Activated CD4-positive, alpha-beta memory T cell treated with anti-CD3 and anti-CD28 coated beads, Interleukin-2, amount 10 ng/mL, durations not matched to agents 7 days and 5 days (primary cell): Measurements from ENCODE around the gene CFAP57. TPM values are rescaled to one million over a fixed set of nuclear protein-coding genes. Genes with fewer than 3 reads are reported as not detected.

ENCODE experiments used
- CTCF ChIA-PET: fragments of 350-600 bp; sonication (Branson Sonifier 250); formaldehyde crosslinking; loops from one replicate; lab custom pipeline; 2021; ENCODE audit warnings: antibody characterized with exemption, inconsistent platforms; lab: Charles Lee
- POLR2A ChIA-PET: fragments of 350-600 bp; sonication (Branson Sonifier 250); formaldehyde crosslinking; loops from one replicate; lab custom pipeline; 2021; ENCODE audit warnings: antibody characterized with exemption; lab: Charles Lee
- DNase-seq: peaks from one replicate; pipeline ENCODE4 v3.0.0-alpha.2; 2020
- H3K27ac Mint-ChIP-seq: one replicate; pipeline ENCODE4 v1.8.0; 2021; ENCODE audit warnings: mild to moderate bottlenecking, mixed read lengths
- H3K27me3 Mint-ChIP-seq: one replicate; pipeline ENCODE4 v1.8.0; 2021; ENCODE audit warnings: mixed read lengths
- H3K36me3 Mint-ChIP-seq: one replicate; pipeline ENCODE4 v1.8.0; 2021; ENCODE audit warnings: low read depth, mixed read lengths
- H3K4me1 Mint-ChIP-seq: one replicate; pipeline ENCODE4 v1.8.0; 2021; ENCODE audit warnings: mixed read lengths
- H3K4me3 Mint-ChIP-seq: one replicate; pipeline ENCODE4 v1.8.0; 2021; ENCODE audit warnings: mild to moderate bottlenecking, mixed read lengths
- H3K9me3 Mint-ChIP-seq: one replicate; pipeline ENCODE4 v1.8.0; 2021; ENCODE audit warnings: mixed read lengths
- total RNA-seq, 2 experiments: library from RNA; stranded (reverse); gene quantifications; one replicate each; pipeline ENCODE4 v1.2.3, GENCODE V29; 2021

The CFAP57 gene
- total RNA-seq, 2 experiments from 2014 or later = 0.10 TPM; not detected in 1

DNA sequence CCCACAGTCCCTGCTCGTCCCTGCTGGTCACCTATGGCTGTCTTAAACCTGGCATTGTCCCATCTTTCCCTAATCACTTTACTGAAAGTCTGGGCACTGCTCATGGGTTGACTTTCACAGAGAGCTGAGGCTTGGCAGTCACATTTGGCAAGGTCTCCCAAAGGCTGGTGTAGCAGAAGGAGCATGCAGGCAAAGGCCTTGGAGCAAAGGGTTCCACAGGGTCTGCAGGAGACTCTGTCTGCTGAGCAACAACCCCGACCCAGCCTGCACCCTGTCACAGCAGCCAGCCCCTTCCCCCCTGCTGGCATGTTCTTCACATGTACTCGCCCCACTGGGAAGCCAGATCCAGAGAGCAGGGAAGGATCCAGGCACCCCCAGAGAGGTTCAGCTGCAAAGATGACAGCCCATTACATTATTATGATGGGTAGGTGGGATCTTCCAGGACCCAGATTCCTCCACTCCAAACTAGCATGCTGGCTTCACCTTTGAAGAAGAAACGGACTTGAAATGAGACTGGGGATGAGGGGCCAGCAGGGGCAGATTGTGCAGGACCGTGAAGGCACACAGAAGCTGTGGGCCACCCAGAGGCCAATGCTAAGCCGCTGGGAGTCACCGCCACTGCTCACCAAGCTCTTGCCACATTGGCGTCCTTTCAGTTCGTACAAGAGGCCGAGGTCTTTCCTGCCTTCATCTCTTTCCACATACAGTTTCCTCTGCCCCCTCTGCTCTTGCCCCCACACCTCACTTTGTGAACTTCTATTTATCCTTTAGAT lies 83.5 kb downstream of the CFAP57 start:
- Mint-ChIP-seq H3K27ac (no peak overlapping the region), H3K27me3 (peaks cover 24% of the 10 kb centered on the region), H3K36me3 (no peaks in the 10 kb centered on the region), H3K4me3 (no peak overlapping the region), H3K9me3 (no peaks in the 10 kb centered on the region), H3K4me1 (no peaks in the 10 kb centered on the region)
- POLR2A ChIA-PET = no interaction called here
- DNase-seq = no peak
- CTCF ChIA-PET = no interaction called here

DNA sequence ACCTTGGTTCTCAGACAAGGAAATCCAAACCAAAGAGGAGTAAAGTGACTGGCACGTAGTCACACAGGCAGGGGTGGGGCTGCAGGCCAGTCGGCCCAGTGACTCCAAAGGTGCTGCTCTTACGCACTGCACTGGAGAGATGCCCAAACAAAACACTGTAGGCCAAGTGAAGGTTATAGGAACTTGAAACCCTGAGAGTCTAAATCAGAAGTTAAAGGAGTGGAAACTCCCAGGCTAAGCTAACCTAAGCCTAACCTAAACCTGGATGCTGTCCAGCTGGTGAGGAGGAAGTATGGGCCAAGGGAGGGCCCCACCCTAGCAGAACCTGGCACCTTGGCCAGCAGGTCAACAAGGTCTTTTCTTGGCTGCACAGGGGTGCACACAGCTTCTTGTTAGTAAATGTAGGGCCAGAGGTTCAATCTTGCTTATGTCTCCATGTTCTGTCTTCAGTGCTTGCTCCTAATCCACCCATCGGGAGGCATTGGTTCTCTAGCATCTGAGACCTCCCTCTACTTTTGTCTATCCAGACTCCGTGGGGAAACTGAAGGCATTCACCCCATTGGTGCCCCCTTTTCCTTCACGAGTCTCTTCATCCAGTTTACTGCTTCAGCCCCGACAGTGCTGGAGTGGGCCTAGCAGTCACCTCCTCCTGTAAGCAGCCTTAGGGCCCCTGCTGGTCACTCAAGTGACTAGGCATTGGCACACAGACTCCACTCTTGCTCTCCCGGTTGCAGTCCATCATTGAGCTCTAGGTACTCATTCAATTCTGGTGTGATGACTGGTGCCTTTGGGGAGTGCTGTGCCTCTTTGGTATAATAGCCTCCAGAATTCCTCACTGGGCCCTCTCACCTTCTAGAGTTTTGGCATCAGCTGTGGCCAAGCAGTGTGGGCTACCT lies 84.8 kb downstream of the CFAP57 start:
- no peak overlapping the region for H3K27ac Mint-ChIP-seq
- no peaks in the 10 kb centered on the region for H3K4me1 Mint-ChIP-seq
- H3K27me3 Mint-ChIP-seq = peaks cover 16% of the 10 kb centered on the region
- peaks cover 5% of the 10 kb centered on the region for H3K9me3 Mint-ChIP-seq
- ChIA-PET CTCF (no interaction called here), POLR2A (no interaction called here)
- DNase-seq = no peak
- no peaks in the 10 kb centered on the region for H3K36me3 Mint-ChIP-seq
- no peak overlapping the region for H3K4me3 Mint-ChIP-seq

DNA sequence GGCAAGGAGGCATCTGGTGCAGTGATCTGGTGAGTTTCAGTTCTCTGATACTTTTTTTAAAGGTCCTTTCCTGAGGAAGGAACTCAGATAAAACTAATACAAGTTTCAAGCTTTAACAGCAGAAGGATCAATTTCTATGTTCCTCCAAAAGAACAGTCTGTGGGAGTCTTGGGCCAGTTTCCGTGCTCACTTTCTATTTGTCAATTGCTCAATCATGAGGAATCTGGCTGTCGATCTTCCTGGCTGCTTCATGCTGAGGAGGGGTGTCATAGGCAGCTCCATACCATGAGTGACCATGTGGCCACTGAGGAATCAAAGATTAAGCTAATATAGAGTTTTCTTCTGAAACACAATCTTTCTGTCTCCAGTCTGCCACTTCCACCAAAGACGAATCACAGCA lies 86.2 kb downstream of the CFAP57 start:
- H3K36me3 Mint-ChIP-seq = no peaks in the 10 kb centered on the region
- CTCF ChIA-PET = interaction anchor here (1.1 kb wide), 1 partner anchor 22 kb away, joined by 3 read pairs; no protein-coding TSS in a partner anchor

DNA sequence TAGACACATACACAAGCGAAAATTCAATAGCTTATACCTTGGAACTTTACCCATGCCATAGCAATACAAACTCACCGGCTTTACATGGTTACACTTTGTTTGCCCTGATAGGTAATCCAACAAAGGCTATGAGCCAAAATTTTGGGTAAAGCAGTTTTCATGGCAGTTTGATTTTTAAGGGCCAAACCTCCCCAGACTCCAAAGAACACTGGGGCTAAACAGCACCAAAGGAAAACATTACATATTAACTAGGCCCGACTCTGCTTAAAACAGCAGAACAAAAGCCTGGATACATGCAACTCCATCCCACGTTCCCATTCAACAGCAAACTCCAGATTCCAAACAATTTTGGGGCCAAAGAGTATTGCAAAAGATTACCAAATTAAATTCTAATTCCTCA lies 93.3 kb downstream of the CFAP57 start:
- ChIA-PET POLR2A (no interaction called here), CTCF (no interaction called here)
- Mint-ChIP-seq H3K4me3 (no peak overlapping the region), H3K36me3 (no peaks in the 10 kb centered on the region), H3K27me3 (peaks cover 14% of the 10 kb centered on the region), H3K4me1 (no peaks in the 10 kb centered on the region), H3K9me3 (peaks cover 13% of the 10 kb centered on the region), H3K27ac (no peak overlapping the region)
- no peak for DNase-seq

More for the DNA sequence above, 86.2 kb downstream of the CFAP57 start:
- H3K27ac Mint-ChIP-seq = no peak overlapping the region
- no peak for DNase-seq
- no peak overlapping the region for H3K4me3 Mint-ChIP-seq
- POLR2A ChIA-PET = no interaction called here
- peaks cover 8% of the 10 kb centered on the region for H3K9me3 Mint-ChIP-seq
- H3K4me1 Mint-ChIP-seq = no peaks in the 10 kb centered on the region
- H3K27me3 Mint-ChIP-seq = peaks cover 11% of the 10 kb centered on the region

DNA sequence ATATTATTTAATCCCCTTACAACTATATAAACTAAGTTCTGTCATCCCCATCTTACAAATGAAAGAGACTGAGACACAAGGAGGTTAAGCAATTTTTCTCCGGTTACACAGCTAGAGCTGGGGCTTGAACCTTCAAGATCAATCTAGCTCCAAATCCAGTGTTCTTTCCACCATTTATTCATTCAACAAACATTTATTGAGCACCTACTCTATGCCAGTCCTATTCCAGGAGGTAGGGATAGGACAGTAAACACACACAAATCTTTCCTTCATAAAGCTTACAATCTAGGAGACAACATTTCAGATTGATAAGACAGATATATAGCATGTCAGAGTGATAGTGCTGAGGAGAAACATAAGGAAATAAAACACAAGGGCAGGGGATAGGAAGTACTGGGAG lies 94.8 kb downstream of the CFAP57 start:
- ChIA-PET POLR2A (no interaction called here), CTCF (no interaction called here)
- Mint-ChIP-seq H3K36me3 (no peaks in the 10 kb centered on the region), H3K4me3 (no peak overlapping the region), H3K9me3 (peaks cover 8% of the 10 kb centered on the region), H3K27me3 (peaks cover 11% of the 10 kb centered on the region), H3K27ac (no peak overlapping the region), H3K4me1 (peaks cover 3% of the 10 kb centered on the region)
- no peak for DNase-seq

DNA sequence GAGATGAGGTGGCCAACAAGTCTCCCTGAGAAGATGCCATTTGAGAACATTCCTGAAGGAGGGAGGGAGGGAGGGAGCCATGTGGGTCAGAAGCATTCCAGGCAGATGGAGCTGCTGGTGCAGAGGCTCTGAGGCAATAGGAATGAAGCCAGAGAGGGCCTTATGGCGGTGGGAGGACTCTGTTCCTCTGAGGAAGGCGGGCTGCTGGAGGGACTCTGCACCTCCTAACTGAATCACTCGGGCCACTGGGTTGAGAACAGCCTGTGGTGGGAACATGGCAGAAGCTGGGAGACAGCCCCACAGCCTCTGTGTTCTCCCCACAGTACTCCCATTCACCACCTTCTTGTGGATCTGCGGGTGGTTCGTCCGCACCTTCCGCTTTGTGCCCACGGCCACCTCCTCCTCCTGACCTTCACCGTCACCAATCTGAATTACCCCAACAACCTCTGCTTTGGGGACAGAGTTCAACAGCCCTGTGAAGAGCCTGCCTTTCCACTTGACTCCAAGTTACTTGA lies 95.2 kb downstream of the CFAP57 start:
- no peak overlapping the region for H3K4me3 Mint-ChIP-seq
- H3K27me3 Mint-ChIP-seq = peaks cover 9% of the 10 kb centered on the region
- ChIA-PET CTCF (no interaction called here), POLR2A (no interaction called here)
- peaks cover 3% of the 10 kb centered on the region for H3K4me1 Mint-ChIP-seq
- H3K27ac Mint-ChIP-seq = no peak overlapping the region
- peaks cover 8% of the 10 kb centered on the region for H3K9me3 Mint-ChIP-seq
- no peaks in the 10 kb centered on the region for H3K36me3 Mint-ChIP-seq
- no peak for DNase-seq

DNA sequence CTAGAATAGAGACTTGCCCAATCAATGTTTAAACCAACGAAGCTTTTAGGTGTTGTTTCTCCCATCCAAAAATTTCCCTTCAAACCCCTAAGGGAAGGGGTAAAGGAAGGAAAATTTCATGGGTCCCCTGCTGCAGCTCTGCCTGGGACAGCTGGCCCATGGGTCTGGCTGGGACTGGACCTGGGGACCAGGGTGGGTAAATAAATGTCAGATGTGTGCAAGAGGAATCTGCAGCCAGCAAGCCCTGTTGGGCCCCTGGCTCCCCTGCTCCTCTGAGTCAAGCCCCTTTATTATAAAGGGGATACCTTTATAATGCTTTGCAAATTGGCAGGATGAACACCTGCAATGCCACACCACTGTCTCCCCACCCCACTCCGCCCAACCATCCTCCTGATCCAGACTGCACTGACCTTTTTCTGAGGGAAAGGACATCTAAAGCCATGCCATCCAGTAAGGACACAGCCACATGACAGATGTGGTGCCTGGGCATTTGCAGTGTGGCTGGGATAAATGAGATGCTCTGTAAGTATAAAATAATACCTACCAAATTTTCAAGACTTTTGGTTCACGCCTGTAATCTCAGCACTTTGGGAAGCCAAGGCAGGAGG lies 95.8 kb downstream of the CFAP57 start:
- peaks cover 6% of the 10 kb centered on the region for H3K9me3 Mint-ChIP-seq
- ChIA-PET POLR2A (no interaction called here), CTCF (no interaction called here)
- peaks cover 9% of the 10 kb centered on the region for H3K27me3 Mint-ChIP-seq
- H3K4me1 Mint-ChIP-seq = peaks cover 3% of the 10 kb centered on the region
- DNase-seq = no peak
- H3K27ac Mint-ChIP-seq = no peak overlapping the region
- no peaks in the 10 kb centered on the region for H3K36me3 Mint-ChIP-seq
- no peak overlapping the region for H3K4me3 Mint-ChIP-seq

DNA sequence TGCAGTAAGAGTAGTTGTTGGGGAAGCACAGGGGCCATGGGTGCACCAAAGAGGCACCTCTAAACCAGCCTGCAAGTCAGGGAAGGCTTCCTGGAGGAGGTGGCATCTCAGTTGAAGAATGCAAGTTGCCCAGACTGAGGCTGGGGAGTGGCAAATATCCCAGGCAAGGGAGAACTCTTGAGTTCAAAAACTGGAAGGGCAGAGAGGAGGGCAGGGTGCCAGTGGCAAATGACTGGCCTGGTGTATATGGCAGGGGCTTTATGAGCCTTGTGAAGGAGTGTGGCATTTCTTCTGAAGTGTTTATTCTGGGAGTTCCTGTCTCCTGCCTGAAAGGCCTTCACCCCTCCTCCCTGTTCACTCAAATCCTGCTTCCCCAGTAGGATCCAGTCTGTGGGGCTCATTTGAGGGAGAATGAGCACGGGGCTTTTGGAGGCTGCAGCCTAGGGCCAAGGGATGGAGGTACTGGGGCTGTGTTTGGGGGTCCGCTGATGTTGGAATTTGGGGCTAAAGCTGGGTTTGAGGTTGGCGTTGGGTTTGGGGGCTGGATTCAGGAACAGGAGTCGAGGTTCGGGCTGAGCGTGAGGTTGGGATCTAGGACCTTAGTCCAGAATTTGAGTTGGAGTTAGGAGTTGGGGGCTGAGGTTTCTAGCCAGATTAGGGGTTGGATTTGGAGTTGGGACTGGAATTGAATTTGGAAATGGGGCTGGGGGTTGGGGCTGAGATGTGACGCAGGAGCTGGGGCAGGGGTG lies 97.7 kb downstream of the CFAP57 start, which contains the start of gene TMEM125:
TSS of gene TMEM125 (plus strand) at position 357 of the 749 bp plus-strand sequence. CDS start 2,740 bp downstream, outside the sequence.
- ChIA-PET CTCF (no interaction called here), POLR2A (no interaction called here)
- H3K27me3 Mint-ChIP-seq = peaks cover 9% of the 10 kb centered on the region
- peaks cover 12% of the 10 kb centered on the region for H3K4me1 Mint-ChIP-seq
- peaks cover 4% of the 10 kb centered on the region for H3K36me3 Mint-ChIP-seq
- peaks cover 5% of the 10 kb centered on the region for H3K9me3 Mint-ChIP-seq
- no peak for DNase-seq
- H3K4me3 Mint-ChIP-seq = no peak within 1 kb of the TSS
- H3K27ac Mint-ChIP-seq = no peak within 1 kb of the TSS

DNA sequence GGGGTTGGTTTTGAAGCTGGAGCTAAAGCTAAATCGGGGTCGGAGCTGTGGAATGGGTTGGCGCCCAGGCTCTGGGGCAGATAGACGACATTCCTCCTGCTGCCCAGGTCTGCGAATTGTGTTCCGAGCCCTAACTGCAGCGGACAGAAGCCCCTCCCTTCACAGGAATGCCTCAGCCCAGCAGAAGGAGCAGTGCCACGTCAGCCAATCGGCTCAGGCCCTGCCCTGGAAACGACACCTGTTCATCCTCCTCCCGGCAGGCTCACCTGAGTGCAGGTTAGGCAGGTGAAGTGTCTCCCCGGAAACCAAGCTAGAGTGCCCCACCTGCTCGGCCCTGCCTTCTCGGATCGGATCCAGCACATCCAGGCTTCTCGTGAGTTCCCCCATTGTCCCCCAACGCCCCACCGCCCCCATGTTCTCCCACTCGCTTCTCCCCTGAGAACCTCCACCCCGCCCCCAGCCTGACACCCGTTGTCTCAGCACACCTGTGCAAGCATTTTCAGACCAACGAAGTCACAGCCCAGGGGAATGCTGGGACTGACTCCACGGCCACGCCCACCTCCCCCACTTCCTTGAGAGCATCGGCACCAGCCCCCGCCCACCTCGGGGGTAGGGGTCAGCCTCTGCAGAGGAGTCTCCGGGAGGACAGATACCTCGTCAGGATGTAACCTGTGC lies 98.4 kb downstream of the CFAP57 start:
- ChIA-PET POLR2A (no interaction called here), CTCF (no interaction called here)
- H3K4me3 Mint-ChIP-seq = no peak overlapping the region
- no peak for DNase-seq
- peaks cover 20% of the 10 kb centered on the region for H3K4me1 Mint-ChIP-seq
- H3K27ac Mint-ChIP-seq = no peak overlapping the region
- peaks cover 8% of the 10 kb centered on the region for H3K36me3 Mint-ChIP-seq
- peaks cover 9% of the 10 kb centered on the region for H3K9me3 Mint-ChIP-seq
- H3K27me3 Mint-ChIP-seq = peaks cover 9% of the 10 kb centered on the region

DNA sequence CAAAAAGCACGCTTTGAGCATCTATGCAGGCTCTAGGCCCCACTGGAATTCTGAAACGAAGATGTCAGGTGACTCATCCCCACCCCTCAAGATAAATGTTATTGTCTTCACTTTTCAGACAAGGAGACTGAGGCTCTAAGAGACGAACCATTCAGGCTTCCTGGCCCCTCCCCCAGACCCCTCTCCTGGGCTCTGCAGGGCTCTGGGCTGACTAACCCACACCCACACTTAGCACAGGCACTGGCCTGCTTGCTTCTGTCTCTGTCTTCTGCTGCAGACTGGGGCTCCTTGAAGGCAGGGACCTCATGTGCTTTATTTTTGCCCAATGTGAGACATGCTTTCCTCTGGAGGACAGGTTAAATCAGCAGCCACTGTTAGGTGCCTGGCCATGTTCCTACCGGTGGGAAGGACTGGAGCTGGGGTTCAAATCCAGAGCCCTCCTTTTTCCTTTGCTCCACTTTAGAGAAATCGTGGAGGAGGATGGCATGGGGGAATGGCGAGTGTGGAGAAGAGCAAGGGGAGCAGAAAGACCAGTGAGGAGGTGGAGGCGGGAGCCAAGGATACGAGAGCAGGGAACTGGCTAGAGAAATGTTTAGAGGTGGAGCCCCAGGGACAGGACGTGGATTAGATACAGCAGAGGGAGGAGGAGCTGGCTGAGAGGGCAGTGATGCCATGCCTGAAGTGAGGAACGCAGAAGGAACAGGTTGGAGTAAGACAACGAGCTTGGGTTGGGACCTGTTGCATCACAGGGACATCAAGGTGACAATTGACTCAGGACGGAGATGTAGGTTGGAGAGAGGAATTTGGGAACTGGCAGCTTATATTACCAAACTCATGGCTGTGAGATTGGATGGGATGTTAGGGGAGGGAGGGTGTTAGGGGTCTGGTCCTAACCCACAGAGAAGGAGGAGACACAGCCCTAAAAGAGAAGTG lies 99.3 kb downstream of the CFAP57 start:
- Mint-ChIP-seq H3K27me3 (peaks cover 9% of the 10 kb centered on the region), H3K4me1 (peaks cover 20% of the 10 kb centered on the region), H3K9me3 (peaks cover 9% of the 10 kb centered on the region), H3K27ac (no peak overlapping the region), H3K36me3 (peaks cover 8% of the 10 kb centered on the region), H3K4me3 (no peak overlapping the region)
- ChIA-PET POLR2A (no interaction called here), CTCF (no interaction called here)
- DNase-seq = no peak

DNA sequence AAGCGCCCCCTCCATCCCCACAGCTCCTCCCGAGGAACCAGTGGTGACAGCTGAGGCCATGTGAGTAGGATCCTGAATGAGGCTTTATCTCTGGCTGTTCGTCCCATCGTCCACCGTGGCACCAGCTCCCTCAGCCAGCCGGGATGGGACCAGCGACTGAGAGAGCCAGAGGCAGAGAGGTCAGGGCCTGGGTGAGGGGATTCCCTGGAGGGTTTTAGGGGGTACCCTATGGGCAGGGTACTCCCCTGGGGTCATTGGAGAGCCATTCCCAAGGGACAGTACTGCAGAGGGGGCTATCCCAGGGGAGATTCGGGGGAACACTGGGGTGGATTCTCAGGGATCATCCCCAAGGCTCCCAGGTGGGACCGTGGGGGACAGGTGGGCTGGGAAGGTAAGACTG lies 100.0 kb downstream of the CFAP57 start:
- H3K27me3 Mint-ChIP-seq = peaks cover 10% of the 10 kb centered on the region
- CTCF ChIA-PET = no interaction called here
- no peak overlapping the region for H3K27ac Mint-ChIP-seq
- peaks cover 20% of the 10 kb centered on the region for H3K4me1 Mint-ChIP-seq
- peaks cover 9% of the 10 kb centered on the region for H3K9me3 Mint-ChIP-seq
- no peak overlapping the region for H3K4me3 Mint-ChIP-seq
- POLR2A ChIA-PET = no interaction called here
- H3K36me3 Mint-ChIP-seq = peaks cover 8% of the 10 kb centered on the region
- DNase-seq = no peak
